H1 (cell line): Measurements from ENCODE around the gene SEMA5B.

Experiments used
- CHD2 ChIP-seq: IDR thresholded peaks from 2 replicates; pipeline ENCODE4 v1.6.1; 2012; ENCODE audit warnings: low read length, improper control_type of control experiment
- CTCF ChIP-seq, 3 experiments: IDR thresholded peaks; 1 replicate in 2 of 3; 2 replicates in 1 of 3; pipeline versions ENCODE4 v1.5.1 to v1.6.1; 2011; ENCODE audit warnings: low read length in 3 of 3, mild to moderate bottlenecking in 3 of 3, inconsistent platforms in 2 of 3, low read depth in 1 of 3, moderate library complexity in 1 of 3; ENCODE audit not compliant: insufficient read depth in 1 of 3; ENCODE audit errors: control extremely low read depth in 1 of 3
- EGR1 ChIP-seq: IDR thresholded peaks from 2 replicates; pipeline ENCODE4 v1.6.1; 2011; ENCODE audit warnings: low read depth, low read length, borderline replicate concordance
- MAX ChIP-seq: IDR thresholded peaks from 2 replicates; pipeline ENCODE4 v1.6.1; 2012; ENCODE audit warnings: inconsistent platforms
- POLR2A ChIP-seq, 2 experiments: IDR thresholded peaks; 1 replicate in 1 of 2; 2 replicates in 1 of 2; pipeline ENCODE4 v1.6.1; 2011; ENCODE audit warnings: low read depth in 2 of 2, low read length in 2 of 2, mild to moderate bottlenecking in 2 of 2; ENCODE audit errors: control extremely low read depth in 1 of 2

- TF ChIP-seq EGR1 = no peak
- no peak for TF ChIP-seq CTCF (IDR thresholded peaks at IDR 0.05; ENCODE audit: control extremely low read depth in 1 of 3, insufficient read depth in 1 of 3, low read depth in 1 of 3, low read length in 3 of 3)
- no peak for TF ChIP-seq CHD2
- no peak for TF ChIP-seq MAX
- no peak for TF ChIP-seq POLR2A (IDR thresholded peaks at IDR 0.05; ENCODE audit: control extremely low read depth in 1 of 2, low read depth in 2 of 2, low read length in 2 of 2)
Measured at GRCh38 chr3:122916084-122916483, 111.5 kb downstream of the SEMA5B start.
